HEK293 (cell line): ENCODE measurements around the gene KRTAP19-7.

Experiments used
- CTCF ChIA-PET: fragments of 350-600 bp; formaldehyde crosslinking; extraction: SDS; loops from one replicate; lab custom pipeline; 2021; ENCODE audit warnings: antibody characterized with exemption; lab: Yijun Ruan, JAX
- POLR2A ChIA-PET: fragments of 300-600 bp; formaldehyde crosslinking; extraction: SDS; loops from one replicate; lab custom pipeline; 2020; ENCODE audit warnings: antibody characterized with exemption, inconsistent platforms; lab: Yijun Ruan, JAX
- H3K27ac ChIP-seq: fragments of 200-500 bp; sonication (Bioruptor generic); 2 replicates; pipeline ENCODE4 v1.5.1; 2014; ENCODE audit warnings: low read depth, low read length, control low read depth, inconsistent platforms; ENCODE audit errors: extremely low read depth
- H3K36me3 ChIP-seq, 2 experiments: fragments of 200-500 bp in 1 of 2; sonication (Bioruptor generic) in 1 of 2; 1 replicate in 1 of 2; 2 replicates in 1 of 2; pipeline ENCODE4 v1.5.1; 2014 to 2017; ENCODE audit warnings: inconsistent platforms in 2 of 2, low read length in 2 of 2; ENCODE audit not compliant: control insufficient read depth in 2 of 2, insufficient read depth in 1 of 2
- H3K4me1 ChIP-seq: fragments of 200-500 bp; sonication (Bioruptor generic); 2 replicates; pipeline ENCODE4 v1.5.1; 2014; ENCODE audit warnings: mild to moderate bottlenecking, low read length, inconsistent platforms; ENCODE audit not compliant: control insufficient read depth, insufficient read depth
- H3K4me3 ChIP-seq: 2 replicates; pipeline ENCODE4 v1.5.1; 2011; ENCODE audit warnings: low read depth, mild to moderate bottlenecking, control low read depth, low read length, moderate library complexity
- H3K9me3 ChIP-seq: fragments of 200-500 bp; sonication (Bioruptor generic); 2 replicates; pipeline ENCODE4 v1.5.1; 2014; ENCODE audit warnings: low read depth, low read length, inconsistent platforms; ENCODE audit not compliant: control insufficient read depth, insufficient read depth
- BCL11A ChIP-seq: fragments of 450-650 bp; formaldehyde crosslinking; IDR thresholded peaks from 2 replicates; pipeline ENCODE4 v1.5.1; 2016; ENCODE audit warnings: low read depth, missing biosample characterization, missing genetic modification characterization
- BCL11B ChIP-seq: fragments of 450-650 bp; formaldehyde crosslinking; IDR thresholded peaks from 2 replicates; pipeline ENCODE4 v1.5.1; 2016; ENCODE audit warnings: low read depth, missing biosample characterization, missing genetic modification characterization
- ELK4 ChIP-seq: IDR thresholded peaks from 2 replicates; pipeline ENCODE4 v1.6.1; 2011; ENCODE audit warnings: mild to moderate bottlenecking, low read depth, low read length, borderline replicate concordance
- FEZF1 ChIP-seq: fragments of 450-650 bp; formaldehyde crosslinking; IDR thresholded peaks from 2 replicates; pipeline ENCODE4 v1.5.1; 2016; ENCODE audit warnings: missing biosample characterization, missing genetic modification characterization
- MEIS1 ChIP-seq: sonication (generic); formaldehyde crosslinking; IDR thresholded peaks from 2 replicates; pipeline ENCODE4 v1.8.1; 2022; ENCODE audit warnings: missing genetic modification reagents, mild to moderate bottlenecking, borderline replicate concordance
- ZBTB48 ChIP-seq: fragments of 450-650 bp; formaldehyde crosslinking; IDR thresholded peaks from 2 replicates; pipeline ENCODE4 v1.5.1; 2016; ENCODE audit warnings: missing biosample characterization, missing genetic modification characterization
- ZBTB49 ChIP-seq: fragments of 450-650 bp; formaldehyde crosslinking; IDR thresholded peaks from 2 replicates; pipeline ENCODE4 v1.5.1; 2016; ENCODE audit warnings: missing biosample characterization, missing genetic modification characterization, low read depth
- ZBTB6 ChIP-seq: fragments of 450-650 bp; formaldehyde crosslinking; IDR thresholded peaks from 2 replicates; pipeline ENCODE4 v1.5.1; 2017; ENCODE audit warnings: missing biosample characterization, missing genetic modification characterization
- ZBTB8A ChIP-seq: fragments of 450-650 bp; formaldehyde crosslinking; IDR thresholded peaks from 2 replicates; pipeline ENCODE4 v1.5.1; 2016; ENCODE audit warnings: missing biosample characterization, missing genetic modification characterization
- ZNF112 ChIP-seq: fragments of 450-650 bp; formaldehyde crosslinking; IDR thresholded peaks from 2 replicates; pipeline ENCODE4 v1.5.0; 2017; ENCODE audit warnings: missing biosample characterization, missing genetic modification characterization
- ZNF133 ChIP-seq: fragments of 450-650 bp; formaldehyde crosslinking; IDR thresholded peaks from 2 replicates; pipeline ENCODE4 v1.5.1; 2016; ENCODE audit warnings: missing biosample characterization, missing genetic modification characterization
- ZNF175 ChIP-seq: fragments of 450-650 bp; formaldehyde crosslinking; IDR thresholded peaks from 2 replicates; pipeline ENCODE4 v1.5.1; 2016; ENCODE audit warnings: missing biosample characterization, missing genetic modification characterization
- ZNF311 ChIP-seq: fragments of 450-650 bp; formaldehyde crosslinking; IDR thresholded peaks from 2 replicates; pipeline ENCODE4 v1.5.1; 2017; ENCODE audit warnings: missing biosample characterization, missing genetic modification characterization, borderline replicate concordance
- ZNF335 ChIP-seq: fragments of 450-650 bp; formaldehyde crosslinking; conservative IDR thresholded peaks from 2 replicates; pipeline ENCODE4 v1.5.1; 2016; ENCODE audit warnings: missing biosample characterization, missing genetic modification characterization
- ZNF350 ChIP-seq: fragments of 450-650 bp; formaldehyde crosslinking; IDR thresholded peaks from 2 replicates; pipeline ENCODE4 v1.5.0; 2017; ENCODE audit warnings: missing biosample characterization, mild to moderate bottlenecking, missing genetic modification characterization
- ZNF404 ChIP-seq: fragments of 450-650 bp; formaldehyde crosslinking; IDR thresholded peaks from 2 replicates; pipeline ENCODE4 v1.5.1; 2017; ENCODE audit warnings: missing biosample characterization, missing genetic modification characterization
- ZNF555 ChIP-seq: fragments of 450-650 bp; formaldehyde crosslinking; conservative IDR thresholded peaks from 2 replicates; pipeline ENCODE4 v1.5.1; 2017; ENCODE audit warnings: missing biosample characterization, mild to moderate bottlenecking, missing genetic modification characterization, inconsistent platforms
- ZNF558 ChIP-seq: fragments of 450-650 bp; formaldehyde crosslinking; IDR thresholded peaks from 2 replicates; pipeline ENCODE4 v1.5.1; 2016; ENCODE audit warnings: missing biosample characterization, missing genetic modification characterization
- ZNF560 ChIP-seq: fragments of 450-650 bp; formaldehyde crosslinking; IDR thresholded peaks from 2 replicates; pipeline ENCODE4 v1.5.1; 2017; ENCODE audit warnings: missing biosample characterization, missing genetic modification characterization, borderline replicate concordance
- ZNF610 ChIP-seq: fragments of 450-650 bp; formaldehyde crosslinking; IDR thresholded peaks from 2 replicates; pipeline ENCODE4 v1.5.1; 2016; ENCODE audit warnings: missing biosample characterization, missing genetic modification characterization, borderline replicate concordance
- ZNF624 ChIP-seq: fragments of 450-650 bp; formaldehyde crosslinking; IDR thresholded peaks from 2 replicates; pipeline ENCODE4 v1.5.1; 2017; ENCODE audit warnings: missing biosample characterization, missing genetic modification characterization
- ZNF658 ChIP-seq: fragments of 450-650 bp; formaldehyde crosslinking; IDR thresholded peaks from 2 replicates; pipeline ENCODE4; 2016; ENCODE audit warnings: missing biosample characterization, missing genetic modification characterization
- ZNF664 ChIP-seq: fragments of 450-650 bp; formaldehyde crosslinking; IDR thresholded peaks from 2 replicates; pipeline ENCODE4 v1.5.1; 2016; ENCODE audit warnings: missing biosample characterization, missing genetic modification characterization
- ZNF670 ChIP-seq: fragments of 450-650 bp; formaldehyde crosslinking; IDR thresholded peaks from 2 replicates; pipeline ENCODE4 v1.5.1; 2016; ENCODE audit warnings: missing biosample characterization, missing genetic modification characterization, low read depth
- ZNF830 ChIP-seq: fragments of 450-650 bp; IDR thresholded peaks from 2 replicates; pipeline ENCODE4 v1.5.0; 2018; ENCODE audit warnings: missing biosample characterization, missing genetic modification characterization, low read depth, mild to moderate bottlenecking, moderate library complexity
- ZNF837 ChIP-seq: fragments of 450-650 bp; formaldehyde crosslinking; IDR thresholded peaks from 2 replicates; pipeline ENCODE4 v1.5.1; 2016; ENCODE audit warnings: missing biosample characterization, missing genetic modification characterization
- ZNF843 ChIP-seq: fragments of 450-650 bp; formaldehyde crosslinking; IDR thresholded peaks from 2 replicates; pipeline ENCODE4 v1.5.1; 2016; ENCODE audit warnings: missing biosample characterization, missing genetic modification characterization
- ZSCAN23 ChIP-seq: fragments of 450-650 bp; formaldehyde crosslinking; IDR thresholded peaks from 2 replicates; pipeline ENCODE4 v1.5.1; 2016; ENCODE audit warnings: missing biosample characterization, missing genetic modification characterization
- TF ChIP-seq, protein P1 (sequence below): fragments of 450-650 bp; formaldehyde crosslinking; IDR thresholded peaks from 2 replicates; pipeline ENCODE4 v1.5.1; 2017; ENCODE audit warnings: missing biosample characterization, missing genetic modification characterization

KRTAP19-7 gene

GRCh38 chr21:30563630-30564029 is 2.5 kb upstream of the KRTAP19-7 start:
- Histone ChIP-seq H3K27ac (no peak overlapping the region), H3K4me1 (no peaks in the 10 kb centered on the region), H3K9me3 (no peaks in the 10 kb centered on the region), H3K36me3 (no peaks in the 10 kb centered on the region), H3K4me3 (no peak overlapping the region)
- POLR2A ChIA-PET = no interaction called here
- CTCF ChIA-PET = no interaction called here
- TF ChIP-seq ZNF560 (no peak), ZNF555 (tag by site-specific recombination) (no peak), FEZF1 (tag by site-specific recombination) (no peak), ZNF404 (tag by site-specific recombination) (no peak), ZSCAN23 (tag by site-specific recombination) (no peak), ZNF830 (tag by site-specific recombination) (no peak), ZBTB8A (tag by site-specific recombination) (no peak), MEIS1 (no peak), ZBTB49 (no peak), ELK4 (no peak), ZNF843 (tag by site-specific recombination) (no peak), ZNF335 (tag by site-specific recombination) (no peak), ZNF112 (tag by site-specific recombination) (no peak)

DNA sequence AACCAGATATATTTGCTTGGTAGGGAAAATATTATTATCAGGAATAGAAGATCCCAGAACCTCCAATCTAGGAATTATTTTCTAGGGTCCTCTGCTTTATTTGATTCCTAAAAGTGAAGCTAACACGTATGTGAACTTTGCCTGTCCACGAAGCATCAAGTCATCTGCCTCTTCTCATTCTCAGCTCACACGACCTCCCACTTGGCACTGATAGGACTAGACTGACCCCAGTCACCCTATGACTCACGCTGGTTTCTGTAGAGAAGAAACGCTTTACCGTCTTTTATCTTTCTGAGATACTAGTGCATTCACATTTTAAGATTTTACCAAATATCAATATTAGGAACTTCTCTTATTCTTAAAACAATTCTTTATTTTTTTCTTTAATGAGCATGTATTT is 2.0 kb upstream of the KRTAP19-7 start:
- ChIA-PET POLR2A (no interaction called here), CTCF (no interaction called here)
- Histone ChIP-seq H3K9me3 (no peaks in the 10 kb centered on the region), H3K27ac (no peak overlapping the region), H3K4me1 (no peaks in the 10 kb centered on the region), H3K36me3 (no peaks in the 10 kb centered on the region), H3K4me3 (no peak overlapping the region)
- TF ChIP-seq BCL11A (tag by site-specific recombination) (no peak), ZNF624 (tag by site-specific recombination) (no peak), ZNF670 (tag by site-specific recombination) (no peak), ZNF558 (tag by site-specific recombination) (no peak), ZNF311 (tag by site-specific recombination) (no peak), ZNF837 (tag by site-specific recombination) (no peak), ZNF350 (tag by site-specific recombination) (no peak), ZBTB49 (no peak), BCL11B (no peak), ZNF664 (no peak), ZBTB6 (tag by site-specific recombination) (no peak), ZNF133 (tag by site-specific recombination) (no peak), ZNF610 (tag by site-specific recombination) (no peak), ZNF658 (tag by site-specific recombination) (no peak), ZBTB48 (tag by site-specific recombination) (no peak), ZNF175 (tag by site-specific recombination) (no peak)
- TF ChIP-seq, protein P1, sequence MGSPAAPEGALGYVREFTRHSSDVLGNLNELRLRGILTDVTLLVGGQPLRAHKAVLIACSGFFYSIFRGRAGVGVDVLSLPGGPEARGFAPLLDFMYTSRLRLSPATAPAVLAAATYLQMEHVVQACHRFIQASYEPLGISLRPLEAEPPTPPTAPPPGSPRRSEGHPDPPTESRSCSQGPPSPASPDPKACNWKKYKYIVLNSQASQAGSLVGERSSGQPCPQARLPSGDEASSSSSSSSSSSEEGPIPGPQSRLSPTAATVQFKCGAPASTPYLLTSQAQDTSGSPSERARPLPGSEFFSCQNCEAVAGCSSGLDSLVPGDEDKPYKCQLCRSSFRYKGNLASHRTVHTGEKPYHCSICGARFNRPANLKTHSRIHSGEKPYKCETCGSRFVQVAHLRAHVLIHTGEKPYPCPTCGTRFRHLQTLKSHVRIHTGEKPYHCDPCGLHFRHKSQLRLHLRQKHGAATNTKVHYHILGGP (tag by site-specific recombination) = no peak
